Right hindlimb (tissue), 1 donor: ENCODE data around the gene GARNL3.

ENCODE experiments used
- DNase-seq: peaks from one replicate; pipeline ENCODE4 v3.0.0-alpha.2; 2018

Gene GARNL3

GRCh38 chr9:127279717-127280285 lies 15.2 kb downstream of the GARNL3 start:
- DNase-seq, result no peak

GRCh38 chr9:127280880-127281660 lies 16.5 kb downstream of the GARNL3 start:
- DNase-seq, result no peak

GRCh38 chr9:127281891-127282290 lies 17.3 kb downstream of the GARNL3 start:
- no peak for DNase-seq

DNA sequence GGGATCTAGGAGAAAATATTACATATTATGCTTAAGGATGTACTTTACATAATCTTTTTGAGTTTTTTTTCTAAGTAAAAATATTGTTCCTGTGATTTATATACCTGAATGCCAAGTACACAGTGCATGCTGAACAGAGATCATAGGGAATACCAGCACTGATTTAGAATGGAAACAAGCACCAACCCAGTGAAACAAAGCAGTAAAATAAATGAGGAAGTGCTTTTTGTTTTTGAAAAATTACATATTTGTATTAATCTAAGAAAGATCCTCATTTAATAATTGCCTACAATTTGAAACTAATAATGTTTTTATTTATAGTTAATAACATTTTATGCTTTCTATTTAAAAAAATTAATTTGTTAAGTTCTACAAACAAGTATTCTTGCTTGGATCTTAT lies 18.0 kb downstream of the GARNL3 start:
- DNase-seq, result no peak

- no peak for DNase-seq
Measured at GRCh38 chr9:127283135-127283534, 18.6 kb downstream of the GARNL3 start.

- DNase-seq, result no peak
Measured at GRCh38 chr9:127283917-127284497, 19.4 kb downstream of the GARNL3 start.

- DNase-seq, result no peak
Measured at GRCh38 chr9:127285965-127286364, 21.4 kb downstream of the GARNL3 start.

DNA sequence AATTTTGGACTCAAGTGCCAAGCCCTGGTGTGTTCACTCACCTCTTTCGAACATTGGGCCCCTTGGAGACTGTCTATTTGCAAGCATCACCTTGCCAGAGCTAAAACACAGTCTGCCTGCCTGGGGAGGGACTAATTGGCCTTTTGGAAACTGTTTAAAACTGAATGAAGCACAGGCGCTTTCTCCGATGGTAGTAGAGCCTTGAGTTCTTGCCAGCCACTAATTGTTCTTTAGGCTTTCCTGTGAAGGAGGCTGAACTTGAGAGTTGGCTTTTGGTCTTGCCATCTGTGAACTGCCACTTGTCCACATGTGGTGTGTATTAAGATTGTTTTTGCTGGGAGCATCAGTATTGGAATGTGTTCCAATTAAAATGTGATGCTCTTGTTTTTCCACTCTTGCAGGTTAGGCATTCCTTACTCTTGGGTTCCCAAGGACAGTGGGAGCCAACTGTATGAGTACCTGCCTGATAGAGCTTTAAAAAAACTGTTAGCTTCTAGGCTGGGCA lies 26.0 kb downstream of the GARNL3 start:
- no peak for DNase-seq

DNA sequence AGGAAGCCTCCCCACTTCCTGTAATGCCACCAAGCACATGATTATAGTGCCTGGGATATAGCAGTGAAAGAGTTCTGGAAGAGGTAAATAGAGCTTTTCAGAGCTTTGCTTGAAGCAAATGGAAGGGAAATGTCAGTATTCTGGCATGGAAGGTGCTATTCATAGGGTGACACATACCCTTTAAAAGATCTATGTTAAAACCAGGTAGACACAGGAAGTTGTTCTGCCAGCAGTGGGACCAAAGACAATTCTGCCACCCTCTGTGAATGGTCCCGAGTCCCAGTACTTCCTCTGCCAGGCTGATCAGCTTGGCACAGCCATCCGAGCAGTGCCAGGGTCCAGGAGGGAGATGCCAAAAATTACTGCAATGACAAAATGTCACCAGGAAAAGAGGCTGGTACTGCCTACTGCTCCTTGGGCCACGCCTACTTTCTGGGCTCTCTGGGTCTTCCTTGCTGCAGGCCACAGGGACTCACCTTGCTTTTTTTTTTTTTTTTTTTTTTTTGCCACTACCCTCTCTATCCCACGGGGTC lies 26.7 kb downstream of the GARNL3 start:
- no peak for DNase-seq

DNA sequence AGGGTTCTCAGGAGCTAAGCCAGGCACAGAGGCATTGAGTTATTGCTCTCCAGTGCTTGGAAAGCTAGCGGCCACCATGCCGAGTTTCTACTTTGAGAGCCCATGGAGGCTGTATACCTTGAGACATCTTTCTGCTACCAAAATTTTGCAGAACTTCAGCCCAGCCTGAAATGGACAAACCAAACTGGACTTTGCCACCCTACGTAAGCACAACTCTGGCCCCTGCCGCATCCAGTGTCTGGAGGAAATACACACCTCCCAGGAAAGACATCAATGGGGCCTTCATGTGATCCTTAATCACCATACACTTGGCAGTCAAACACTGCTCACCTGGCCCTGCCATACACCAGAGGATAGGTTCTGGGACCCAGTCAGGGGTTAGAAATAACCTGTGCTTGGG lies 27.8 kb downstream of the GARNL3 start:
- no peak for DNase-seq

- no peak for DNase-seq
Measured at GRCh38 chr9:127293328-127293727, 28.8 kb downstream of the GARNL3 start.

DNA sequence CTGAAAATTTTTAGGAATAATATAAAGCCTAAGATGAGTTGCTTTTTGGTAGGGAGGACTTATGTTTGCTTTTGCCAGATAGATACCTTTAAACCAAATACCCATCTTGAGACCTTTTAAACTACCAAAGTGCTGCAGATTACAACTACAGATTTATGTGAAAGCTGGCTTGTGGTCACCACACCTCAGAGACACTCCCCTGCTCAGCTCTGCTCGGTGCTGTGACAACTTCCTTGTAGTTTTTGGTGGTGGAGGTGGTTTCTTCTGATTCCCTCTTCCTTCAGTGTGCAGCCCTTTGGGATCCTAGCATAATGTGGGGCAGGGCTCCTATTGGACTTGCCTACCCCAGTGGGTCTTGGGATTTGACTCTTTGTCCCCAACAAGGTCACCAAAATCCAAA lies 29.2 kb downstream of the GARNL3 start:
- no peak for DNase-seq

DNA sequence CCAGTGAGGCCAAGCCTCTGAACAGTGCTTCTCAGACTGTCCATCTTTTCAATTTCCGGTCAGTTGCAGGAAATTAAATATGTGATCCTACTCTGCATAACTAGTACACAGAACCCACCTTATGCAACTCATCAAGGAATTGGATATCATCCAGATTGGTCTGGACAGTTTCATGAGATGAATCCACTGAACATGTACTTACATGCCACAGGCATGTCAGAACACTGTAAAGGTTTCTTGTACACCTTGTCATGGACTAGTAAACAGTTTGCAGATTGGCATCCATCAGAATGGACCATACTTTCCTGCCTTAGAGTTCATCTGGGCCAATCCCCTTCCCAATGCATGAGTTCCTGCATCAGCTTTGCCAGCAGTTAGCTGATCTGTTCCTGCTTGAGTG lies 30.4 kb downstream of the GARNL3 start:
- no peak for DNase-seq

DNA sequence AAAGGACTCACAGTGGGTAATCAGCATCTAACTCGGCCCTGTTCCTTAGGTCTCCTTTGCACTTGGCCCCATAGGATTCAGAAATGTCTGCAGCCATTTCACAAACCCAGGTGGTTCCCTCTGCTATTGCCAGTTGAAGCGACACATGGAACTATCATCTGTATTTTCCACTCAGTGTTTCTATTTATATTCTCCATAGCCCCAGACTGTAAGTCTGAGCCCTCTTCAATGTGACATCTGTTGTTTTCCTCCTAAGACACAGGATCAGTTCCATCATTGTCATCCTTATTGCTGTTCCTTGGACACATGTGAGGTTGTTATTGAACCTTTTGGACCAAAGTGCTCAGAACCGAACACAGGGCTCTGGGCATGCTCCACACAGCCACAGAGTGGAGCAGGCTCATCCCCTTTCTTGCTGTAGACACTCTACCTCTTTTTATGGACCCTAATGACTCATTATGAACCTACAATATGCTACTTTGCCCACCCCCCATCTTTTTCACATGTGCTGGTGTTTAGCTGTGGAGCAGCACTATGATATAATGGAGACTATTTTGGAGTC lies 36.4 kb downstream of the GARNL3 start:
- DNase-seq, result no peak

- no peak for DNase-seq
Measured at GRCh38 chr9:127303830-127304229, 39.3 kb downstream of the GARNL3 start.

GRCh38 chr9:127305206-127305837 lies 40.7 kb downstream of the GARNL3 start:
- DNase-seq, result no peak

DNA sequence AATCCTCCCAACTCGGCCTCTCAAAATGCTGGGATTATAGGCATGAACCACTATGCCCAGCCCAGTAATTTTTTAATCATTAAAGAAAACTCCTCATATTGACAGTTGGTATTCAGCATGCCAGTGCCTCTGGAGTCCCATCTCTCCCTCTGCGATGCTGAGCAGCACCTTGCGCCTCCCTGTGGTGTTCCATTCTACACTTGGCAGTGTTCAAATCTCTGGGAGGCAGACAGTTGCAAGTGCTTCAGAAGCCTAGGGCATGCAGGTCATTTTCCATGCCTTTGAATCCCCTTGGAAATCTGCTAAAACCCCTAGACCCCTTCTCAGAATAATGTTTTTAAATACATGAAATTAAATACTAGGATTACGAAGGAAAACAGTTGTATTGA lies 41.3 kb downstream of the GARNL3 start:
- no peak for DNase-seq

GRCh38 chr9:127307802-127308201 lies 43.2 kb downstream of the GARNL3 start:
- DNase-seq, result no peak

GRCh38 chr9:127308652-127309434 lies 44.3 kb downstream of the GARNL3 start:
- no peak for DNase-seq

GRCh38 chr9:127309715-127310114 lies 45.1 kb downstream of the GARNL3 start:
- DNase-seq, result no peak

GRCh38 chr9:127311239-127311741 lies 46.7 kb downstream of the GARNL3 start:
- no peak for DNase-seq

DNA sequence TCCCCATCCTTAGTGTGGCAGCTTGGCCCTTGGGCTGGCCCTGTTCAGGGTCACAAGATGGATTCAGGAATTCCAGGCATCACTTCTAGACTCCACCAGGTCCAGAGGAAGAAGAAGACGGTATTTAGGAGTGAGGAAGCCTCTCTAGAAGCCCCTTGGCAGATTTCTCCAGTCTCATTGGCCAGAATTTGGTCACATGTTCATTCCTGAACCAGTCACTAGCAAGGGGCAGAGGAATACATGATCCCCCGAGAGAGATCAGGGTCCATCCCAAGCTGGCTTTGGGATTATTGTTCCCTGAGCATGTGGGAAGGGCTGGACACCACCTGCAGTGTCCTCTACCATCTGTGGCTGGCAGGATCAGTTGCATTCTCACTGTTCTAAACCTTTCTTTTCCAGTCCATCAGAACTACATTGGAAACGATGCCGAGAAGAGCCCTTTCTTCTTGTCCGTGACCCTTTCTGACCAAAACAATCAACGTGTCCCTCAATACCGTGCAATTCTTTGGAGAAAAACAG lies 48.5 kb downstream of the GARNL3 start:
- DNase-seq, result no peak
